OCI-LY1 (cell line): ENCODE results near the gene TSHZ3.

Source experiments
- H2AFZ ChIP-seq: fragments of 200-600 bp; sonication (generic), shearing (Covaris generic); 2 replicates; pipeline ENCODE4 v1.6.0; 2014; ENCODE audit warnings: antibody characterized with exemption, mild to moderate bottlenecking, low read length
- H3F3A ChIP-seq: fragments of 200-600 bp; sonication (generic), shearing (Covaris generic); 2 replicates; pipeline ENCODE4 v1.6.0; 2014; ENCODE audit warnings: mild to moderate bottlenecking, antibody characterized with exemption, low read length, moderate library complexity; ENCODE audit not compliant: insufficient read depth
- H3K27ac ChIP-seq: fragments of 200-600 bp; sonication (generic); 2 replicates; pipeline ENCODE4 v1.5.1; 2014; ENCODE audit warnings: low read length, mixed run types, mild to moderate bottlenecking, low read depth; ENCODE audit not compliant: poor library complexity, severe bottlenecking
- H3K27me3 ChIP-seq: fragments of 200-600 bp; sonication (generic); 2 replicates; pipeline ENCODE4 v1.6.0; 2014; ENCODE audit warnings: antibody characterized with exemption, mild to moderate bottlenecking, low read length, moderate library complexity; ENCODE audit not compliant: insufficient read depth
- H3K36me3 ChIP-seq: fragments of 200-600 bp; sonication (generic); 2 replicates; pipeline ENCODE4 v1.6.1; 2014; ENCODE audit warnings: mild to moderate bottlenecking, antibody characterized with exemption, low read length, moderate library complexity, mixed read lengths; ENCODE audit not compliant: insufficient read depth
- H3K4me1 ChIP-seq: fragments of 200-600 bp; sonication (generic); 2 replicates; pipeline ENCODE4 v1.5.1; 2014; ENCODE audit warnings: mild to moderate bottlenecking, low read length, moderate library complexity; ENCODE audit not compliant: insufficient read depth, severe bottlenecking
- H3K4me2 ChIP-seq: fragments of 200-600 bp; sonication (generic), shearing (Covaris generic); 2 replicates; pipeline ENCODE4 v1.6.1; 2014; ENCODE audit warnings: low read length
- H3K4me3 ChIP-seq: fragments of 200-600 bp; sonication (generic); 2 replicates; pipeline ENCODE4 v1.5.1; 2014; ENCODE audit warnings: low read length, low read depth, mild to moderate bottlenecking, mixed read lengths; ENCODE audit not compliant: poor library complexity, severe bottlenecking
- H3K79me2 ChIP-seq: fragments of 200-600 bp; shearing (Covaris generic); 2 replicates; pipeline ENCODE4 v1.6.1; 2016; ENCODE audit warnings: mixed run types, low read length, mixed read lengths; ENCODE audit not compliant: insufficient read depth
- H3K9ac ChIP-seq: fragments of 200-600 bp; sonication (generic), shearing (Covaris generic); 2 replicates; pipeline ENCODE4 v1.6.1; 2014; ENCODE audit warnings: mild to moderate bottlenecking, low read length, mixed read lengths
- H3K9me2 ChIP-seq: fragments of 200-600 bp; sonication (generic), shearing (Covaris generic); 2 replicates; pipeline ENCODE4 v1.6.1; 2014; ENCODE audit warnings: low read depth, mild to moderate bottlenecking, low read length, mixed read lengths
- H3K9me3 ChIP-seq: fragments of 200-600 bp; shearing (Covaris generic); 2 replicates; pipeline ENCODE4 v1.6.1; 2014; ENCODE audit warnings: low read length, mixed read lengths
- H4K20me1 ChIP-seq: fragments of 200-600 bp; sonication (generic), shearing (Covaris generic); 2 replicates; pipeline ENCODE4 v1.6.0; 2016; ENCODE audit warnings: mild to moderate bottlenecking, low read length; ENCODE audit not compliant: insufficient read depth
- CTCF ChIP-seq: fragments of 200-600 bp; sonication (generic), shearing (Covaris generic); IDR thresholded peaks from 2 replicates; pipeline ENCODE4 v1.5.1; 2017; ENCODE audit warnings: mild to moderate bottlenecking, antibody characterized with exemption, low read length, moderate library complexity, mixed read lengths
- EZH2 ChIP-seq: fragments of 200-600 bp; sonication (generic), shearing (Covaris generic); IDR thresholded peaks from 2 replicates; pipeline ENCODE4 v1.8.0; 2017; ENCODE audit warnings: borderline replicate concordance, mixed run types, mild to moderate bottlenecking, antibody characterized with exemption, low read length, moderate library complexity, mixed read lengths

TSHZ3 gene

GRCh38 chr19:31339411-31339810, 9.8 kb downstream of the TSHZ3 start:
- H3K4me3 ChIP-seq, result no peak overlapping the region
- H3F3A ChIP-seq, result no peaks in the 10 kb centered on the region
- no peak overlapping the region for H2AFZ ChIP-seq
- no peaks in the 10 kb centered on the region for H3K9me2 ChIP-seq
- no peak for TF ChIP-seq EZH2
- TF ChIP-seq CTCF, result no peak
- no peaks in the 10 kb centered on the region; the same call in 1 of the 2 replicates for H3K27me3 ChIP-seq
- H3K27ac ChIP-seq, result no peak overlapping the region
- no peaks in the 10 kb centered on the region for H4K20me1 ChIP-seq
- H3K9me3 ChIP-seq, result no peaks in the 10 kb centered on the region
- H3K4me1 ChIP-seq, result no peaks in the 10 kb centered on the region
- H3K79me2 ChIP-seq, result no peaks in the 10 kb centered on the region
- no peaks in the 10 kb centered on the region for H3K36me3 ChIP-seq
- H3K9ac ChIP-seq, result no peak overlapping the region
- no peak overlapping the region for H3K4me2 ChIP-seq

GRCh38 chr19:31338069-31338776, 11.0 kb downstream of the TSHZ3 start:
- Histone ChIP-seq H3K9me2 (no peaks in the 10 kb centered on the region), H3K4me2 (no peak overlapping the region), H4K20me1 (no peaks in the 10 kb centered on the region), H3K4me1 (no peaks in the 10 kb centered on the region), H3K79me2 (no peaks in the 10 kb centered on the region), H3K9ac (no peak overlapping the region), H3K27me3 (no peaks in the 10 kb centered on the region; the same call in 1 of the 2 replicates), H3K36me3 (no peaks in the 10 kb centered on the region), H3K4me3 (no peak overlapping the region), H3F3A (no peaks in the 10 kb centered on the region), H3K27ac (no peak overlapping the region), H3K9me3 (no peaks in the 10 kb centered on the region), H2AFZ (no peak overlapping the region)
- TF ChIP-seq CTCF (peak; percentile 12; the same call in 1 of the 2 replicates), EZH2 (no peak)

- no peaks in the 10 kb centered on the region for H3K79me2 ChIP-seq
These were observed 12.0 kb downstream of the TSHZ3 start for GRCh38 chr19:31337008-31337914.

More at GRCh38 chr19:31337008-31337914, 12.0 kb downstream of the TSHZ3 start:
- no peak overlapping the region for H3K9ac ChIP-seq
- H3K4me2 ChIP-seq, result no peak overlapping the region
- no peak overlapping the region for H3K4me3 ChIP-seq
- H3K4me1 ChIP-seq, result no peaks in the 10 kb centered on the region
- H3K27ac ChIP-seq, result no peak overlapping the region
- no peaks in the 10 kb centered on the region for H3K9me2 ChIP-seq
- H3F3A ChIP-seq, result no peaks in the 10 kb centered on the region
- H3K36me3 ChIP-seq, result no peaks in the 10 kb centered on the region
- H4K20me1 ChIP-seq, result no peaks in the 10 kb centered on the region
- TF ChIP-seq CTCF (no peak), EZH2 (no peak)
- H3K9me3 ChIP-seq, result no peaks in the 10 kb centered on the region
- H2AFZ ChIP-seq, result no peak overlapping the region
- no peaks in the 10 kb centered on the region; the same call in 1 of the 2 replicates for H3K27me3 ChIP-seq
